ENCODE data around the gene ARHGAP6.

Gene ARHGAP6

DNA sequence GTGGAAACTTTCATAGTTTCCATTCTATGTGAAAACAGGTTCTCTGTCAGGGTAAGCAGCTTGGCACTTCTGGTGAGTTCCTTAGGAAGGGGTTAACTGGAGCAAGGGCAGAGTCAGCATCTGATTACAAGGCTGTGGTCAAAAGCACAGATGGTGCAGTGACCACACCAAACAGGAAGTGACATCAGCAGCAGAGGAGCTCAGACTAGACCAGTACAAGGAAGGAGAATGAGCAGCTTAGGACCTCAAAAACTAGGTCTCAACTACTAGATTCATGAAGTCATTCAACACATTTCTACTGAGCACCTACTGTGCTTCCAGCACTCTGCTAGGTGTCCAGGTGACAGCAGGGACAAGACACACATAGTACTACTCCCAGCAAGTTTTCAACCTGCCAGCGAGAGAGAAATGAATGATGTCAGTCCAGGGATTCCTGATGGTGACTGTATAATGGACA lies 242.3 kb downstream of the ARHGAP6 start:
- peak; percentile 52 for DNase-seq

DNA sequence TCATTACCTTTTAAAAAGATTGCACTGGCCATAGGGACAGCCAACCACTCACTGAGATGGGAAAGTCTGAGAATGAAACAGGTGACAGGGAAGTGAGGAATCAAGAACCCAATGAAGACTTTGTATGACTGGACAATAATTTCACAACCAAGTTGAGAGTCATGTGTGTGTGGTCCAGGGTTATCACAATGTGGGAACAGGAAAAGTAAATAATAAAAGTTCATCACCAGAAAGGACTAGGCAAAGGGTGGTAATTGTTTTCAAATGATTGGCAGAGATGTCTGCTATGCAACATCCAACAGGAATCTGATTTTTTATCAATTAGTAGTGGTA lies 243.2 kb downstream of the ARHGAP6 start:
- no peak for DNase-seq

DNA sequence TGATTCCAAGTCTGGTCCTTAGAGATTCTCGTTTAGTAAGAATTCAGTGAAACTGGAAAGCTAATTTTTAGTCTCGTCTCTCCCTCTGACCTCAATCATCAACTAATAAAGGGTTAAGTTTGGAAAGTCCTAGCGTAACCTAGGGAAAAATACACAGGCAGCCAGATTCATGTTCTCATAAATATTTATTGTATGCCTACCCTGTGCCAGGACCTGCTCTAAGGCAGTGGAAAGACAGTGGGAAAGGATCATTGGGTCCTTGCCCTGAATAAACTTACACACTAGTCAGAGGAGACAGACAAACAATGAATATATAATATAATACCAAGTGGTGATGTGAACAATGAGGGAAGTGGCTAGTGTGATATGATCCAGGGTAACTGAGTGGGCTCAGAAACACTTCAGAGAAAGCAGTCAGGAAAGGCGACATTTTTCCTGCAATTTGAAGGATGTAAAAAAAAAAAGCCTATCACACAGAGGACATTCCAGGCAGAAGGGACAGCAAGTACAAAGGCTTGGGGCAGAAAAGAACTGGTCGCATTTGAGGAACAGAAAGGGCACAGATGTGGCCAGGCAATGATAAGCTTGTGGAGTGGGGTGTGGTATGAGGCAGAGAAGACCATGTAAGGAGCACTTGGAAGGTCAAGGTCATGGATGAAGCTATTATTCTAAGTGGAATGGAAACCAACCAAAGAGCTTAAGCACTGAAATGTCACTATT lies 243.8 kb downstream of the ARHGAP6 start:
- no peak for DNase-seq

DNA sequence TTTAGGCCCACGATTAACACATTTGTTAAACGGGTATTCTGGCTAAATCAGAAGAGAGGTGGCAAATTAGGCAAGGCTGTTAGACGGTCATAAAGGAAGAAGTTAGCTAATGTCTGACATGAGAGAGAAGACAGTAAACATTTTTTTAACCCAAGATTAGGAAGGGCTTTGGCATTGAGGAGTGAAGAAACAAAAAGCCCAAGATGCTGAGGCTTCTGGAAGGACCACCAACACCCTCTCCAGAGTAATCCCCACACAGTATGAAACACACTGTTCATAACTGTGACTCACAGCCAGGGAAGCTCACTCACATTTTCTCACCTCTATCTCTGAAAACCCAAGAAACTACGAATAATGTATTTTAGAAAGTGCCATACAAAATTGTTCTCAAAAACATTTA lies 244.9 kb downstream of the ARHGAP6 start:
- no peak for DNase-seq

DNA sequence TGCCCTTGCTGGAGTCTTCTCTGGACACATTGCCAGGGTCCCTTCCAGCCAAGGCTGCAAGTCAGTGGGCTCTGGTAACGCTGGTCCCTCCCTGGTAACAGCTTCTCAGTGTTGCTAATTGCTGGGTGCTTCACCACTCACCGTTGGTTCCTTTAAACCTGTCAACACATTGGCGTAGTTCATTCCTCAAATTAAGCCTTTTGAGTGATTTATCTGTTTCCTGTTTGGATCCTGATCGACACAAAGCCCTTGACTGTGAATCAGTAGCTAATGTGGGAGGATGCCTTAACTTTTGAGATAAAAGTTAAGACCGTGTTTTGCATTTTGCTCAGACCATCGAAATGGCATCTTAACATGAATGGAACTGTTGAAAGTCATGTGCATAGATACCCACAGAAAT lies 246.6 kb downstream of the ARHGAP6 start:
- DNase-seq: no peak

DNA sequence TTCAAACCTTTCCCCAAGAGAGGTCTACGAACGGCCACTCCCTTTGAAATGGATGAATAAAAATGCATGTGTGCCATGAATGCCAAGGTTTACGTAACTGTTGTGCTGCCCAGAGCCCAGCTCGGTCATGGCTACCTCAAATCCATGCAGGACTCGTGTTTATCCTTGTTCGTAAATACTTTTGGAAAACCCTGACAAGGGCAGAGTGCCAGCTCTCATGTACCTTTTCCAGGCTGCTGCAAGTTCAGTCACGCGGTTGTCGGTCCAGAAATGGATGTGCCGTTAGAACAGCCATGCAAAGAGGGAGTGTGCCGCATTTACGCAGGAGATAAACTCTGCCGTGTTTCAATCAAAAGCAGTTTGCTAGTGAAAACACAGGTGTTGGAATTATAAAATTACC lies 249.1 kb downstream of the ARHGAP6 start:
- no peak for DNase-seq

DNA sequence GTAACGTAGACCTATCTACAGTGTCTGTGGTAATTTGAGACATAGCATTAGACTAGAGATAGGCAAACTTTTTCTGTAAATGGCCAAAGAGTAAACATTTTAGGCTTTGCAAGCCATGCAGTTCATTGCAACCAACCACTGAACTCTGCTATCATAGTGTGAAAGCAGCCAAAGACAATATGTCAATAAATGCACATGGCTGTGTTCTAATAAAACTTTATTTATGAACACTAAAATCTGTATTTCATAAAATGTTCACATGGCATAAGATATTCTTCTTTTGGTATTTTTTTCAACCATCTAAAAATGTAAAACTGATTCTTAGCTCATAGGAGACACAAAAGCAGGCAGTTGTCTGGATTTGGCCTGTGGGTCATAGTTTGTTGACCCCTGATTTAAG lies 251.6 kb downstream of the ARHGAP6 start:
- DNase-seq: no peak

DNA sequence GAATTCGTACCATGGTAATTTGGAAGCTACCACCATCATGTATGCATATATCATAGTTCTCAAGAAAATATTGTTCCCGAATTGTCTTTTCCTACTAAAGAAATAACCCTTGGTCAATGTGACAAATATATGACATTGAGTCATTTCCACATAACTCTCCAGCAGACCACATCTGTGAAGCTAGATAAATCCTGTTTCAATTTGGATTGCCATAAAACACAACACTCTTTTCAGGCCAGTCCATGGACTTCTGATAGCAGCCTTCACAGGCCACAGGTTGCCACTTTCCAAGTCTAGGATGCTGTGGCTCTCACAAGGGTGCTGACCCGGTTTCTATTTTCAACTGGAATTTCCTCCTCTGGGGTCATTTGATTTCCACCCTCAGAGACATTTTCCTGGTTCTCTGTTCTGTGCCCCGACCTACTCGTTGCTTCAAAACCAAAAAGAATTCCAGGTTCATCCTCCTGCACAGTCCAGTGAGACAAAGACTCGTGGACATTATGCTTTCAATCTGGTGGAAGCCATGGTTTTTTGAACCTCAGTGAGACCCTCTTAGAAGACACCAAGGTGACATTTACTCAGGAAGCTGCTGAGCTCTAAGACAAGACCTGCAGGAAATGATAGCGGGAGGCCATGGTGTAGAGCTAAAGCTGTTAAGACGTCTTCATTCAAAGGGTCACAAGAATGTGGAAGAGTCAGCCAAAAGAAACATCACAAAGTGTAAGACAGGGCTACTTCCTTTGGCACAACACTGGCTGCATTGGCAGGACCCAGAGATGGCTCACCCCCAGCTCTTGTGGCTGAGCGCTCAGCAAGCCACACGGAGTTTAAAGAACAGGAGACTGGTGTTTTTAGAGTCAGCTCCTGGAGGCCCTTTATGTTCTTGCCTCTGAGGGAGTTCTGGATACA lies 252.8 kb downstream of the ARHGAP6 start:
- no peak for DNase-seq

DNA sequence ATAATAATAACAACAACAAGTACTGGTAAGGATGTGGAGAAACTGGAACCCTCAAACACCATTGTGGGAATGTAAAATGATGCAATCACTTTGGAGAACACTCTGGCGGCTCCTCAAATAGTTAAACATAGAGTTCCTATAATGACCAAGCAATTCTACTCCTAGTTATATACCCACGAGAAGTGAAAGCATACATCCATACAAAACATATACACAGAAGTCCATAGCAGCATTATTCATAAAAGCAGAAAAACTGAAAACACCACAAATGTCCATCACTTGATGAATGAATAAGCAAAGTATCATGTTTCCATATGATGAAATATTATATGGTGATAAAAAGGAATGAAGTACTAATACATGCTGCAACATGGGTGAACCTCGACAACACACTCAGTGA lies 255.8 kb downstream of the ARHGAP6 start:
- no peak for DNase-seq

DNA sequence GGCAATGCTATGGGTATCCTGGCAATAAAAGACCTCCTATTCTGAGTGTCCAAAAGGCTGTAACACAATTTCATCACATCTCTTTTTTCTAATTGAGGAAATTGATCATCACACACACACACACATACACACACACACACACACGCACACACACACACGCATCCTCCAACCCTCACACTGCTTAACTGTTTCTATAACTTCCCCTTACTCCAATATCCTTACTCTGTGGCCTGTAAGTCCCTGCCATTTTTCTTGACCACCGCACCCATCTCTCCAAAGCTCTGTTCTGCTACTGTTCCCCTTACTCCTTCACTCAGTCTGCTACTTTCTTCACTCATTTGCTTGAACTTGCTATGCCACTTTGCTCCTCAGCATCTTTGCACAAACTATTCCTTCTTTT lies 256.9 kb downstream of the ARHGAP6 start:
- DNase-seq: no peak

DNA sequence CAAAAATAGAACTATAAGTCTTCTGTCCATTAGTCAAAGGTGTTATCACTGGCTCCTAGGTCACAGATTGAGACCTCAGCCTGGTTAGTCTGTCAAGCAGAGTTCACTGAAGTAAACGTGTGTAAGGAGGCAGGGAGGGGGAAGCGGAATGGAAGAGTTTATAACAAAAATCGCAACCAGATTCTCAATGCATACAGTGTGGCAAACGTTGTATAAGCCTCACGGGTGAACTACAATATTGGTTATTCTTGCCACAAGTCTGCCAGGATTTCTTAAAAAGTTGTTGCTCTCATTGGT lies 257.7 kb downstream of the ARHGAP6 start:
- no peak for DNase-seq

DNA sequence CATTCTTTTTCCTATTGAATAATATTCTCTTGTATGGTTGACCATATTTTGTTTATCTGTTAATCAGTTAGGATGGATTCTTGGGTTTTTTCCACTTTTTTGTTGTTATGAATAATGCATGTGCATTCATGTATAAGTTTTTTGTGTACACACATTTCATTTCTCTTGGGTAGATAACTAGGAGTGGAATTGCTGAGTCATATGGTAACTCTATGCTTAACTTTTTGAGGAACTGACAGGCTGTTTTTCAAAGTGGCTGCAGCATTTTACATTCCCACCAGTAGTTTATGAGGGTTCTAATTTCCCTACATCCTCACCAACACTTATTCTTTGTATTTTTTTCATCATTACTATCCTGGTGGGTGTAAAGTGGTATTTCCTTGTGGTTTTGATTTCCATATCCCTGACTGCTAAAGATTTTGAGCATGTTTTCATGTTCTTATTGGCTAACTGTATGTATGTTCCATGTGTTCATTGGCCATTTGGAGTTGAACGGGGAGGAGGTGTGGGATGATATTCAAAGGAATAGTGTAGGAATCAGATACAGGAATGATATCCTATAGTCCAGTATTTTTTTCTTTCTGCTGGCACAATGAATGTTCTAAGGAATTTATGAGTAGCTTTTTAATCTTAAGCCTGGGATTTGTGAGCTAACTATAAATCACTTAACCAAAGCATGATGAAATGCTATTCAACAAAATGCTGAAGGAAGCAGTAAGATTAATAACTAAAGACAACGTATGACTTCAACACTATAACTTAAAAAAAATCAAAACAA lies 258.2 kb downstream of the ARHGAP6 start:
- DNase-seq: peak; percentile 43

DNA sequence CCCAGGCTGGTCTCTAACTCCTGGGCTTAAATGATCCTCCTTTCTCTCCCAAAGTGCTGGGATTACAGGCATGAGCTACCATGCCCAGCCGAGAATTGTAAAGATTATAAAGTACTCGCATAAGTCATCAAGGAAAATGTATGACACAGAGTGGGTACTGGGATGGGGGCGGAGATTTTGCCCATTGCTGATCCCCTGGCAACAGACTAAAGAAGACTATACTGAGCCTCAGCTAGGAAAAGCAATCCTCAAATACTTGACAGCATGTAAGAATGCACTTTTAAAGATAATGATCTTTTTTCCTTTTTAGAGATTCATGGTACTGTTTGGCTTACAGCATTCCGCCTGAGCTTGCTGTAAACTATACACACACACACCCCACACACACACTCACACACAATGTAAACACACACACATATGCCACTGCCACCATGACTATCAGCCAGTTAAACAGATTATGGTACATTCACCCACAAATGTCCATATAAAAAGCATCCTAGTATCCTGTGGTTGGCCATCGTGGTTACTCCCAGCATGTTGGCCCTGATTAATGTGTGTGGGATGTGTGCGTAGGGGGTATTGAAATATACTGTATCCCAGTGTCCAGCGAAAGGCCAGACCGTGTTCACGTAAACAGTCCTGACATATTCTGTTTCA lies 259.5 kb downstream of the ARHGAP6 start:
- DNase-seq: peak; percentile 46

DNA sequence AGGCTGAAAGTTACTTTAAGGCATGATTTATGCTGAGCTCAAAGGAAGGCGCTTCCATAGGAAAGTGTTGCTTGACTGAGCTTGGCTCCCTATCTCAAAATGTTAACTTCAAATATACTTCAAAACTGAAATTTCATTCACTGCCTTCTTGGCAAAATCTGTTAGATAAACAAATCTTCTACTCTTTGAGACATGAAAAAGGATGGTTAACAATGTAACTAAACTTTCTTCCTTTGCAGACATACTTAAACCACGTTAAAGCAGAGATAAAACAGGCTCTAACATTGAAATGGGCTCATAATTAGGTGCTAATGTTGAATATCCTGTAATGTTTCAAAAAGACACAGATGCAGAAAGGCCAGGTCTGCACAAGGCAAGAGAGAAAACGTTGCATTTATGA lies 262.1 kb downstream of the ARHGAP6 start:
- DNase-seq: no peak

DNA sequence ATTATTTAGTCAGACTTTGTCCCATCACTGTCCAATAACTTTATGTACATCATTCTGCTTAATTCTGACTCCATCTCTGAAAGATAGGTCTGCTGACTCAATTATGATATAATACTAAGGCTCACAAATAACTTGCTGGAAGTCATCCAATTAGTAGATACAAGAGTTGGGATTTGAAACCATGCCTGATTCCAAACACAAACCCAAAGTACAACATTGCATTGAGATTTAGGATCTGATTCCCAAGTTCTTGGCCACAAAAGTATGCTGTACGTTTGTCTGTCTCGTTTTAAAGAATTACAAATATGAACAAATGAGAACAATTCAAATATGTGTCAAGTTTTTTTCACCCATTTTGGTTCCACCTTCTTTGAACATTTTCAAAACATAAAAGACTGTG lies 263.8 kb downstream of the ARHGAP6 start:
- DNase-seq: peak; percentile 45

DNA sequence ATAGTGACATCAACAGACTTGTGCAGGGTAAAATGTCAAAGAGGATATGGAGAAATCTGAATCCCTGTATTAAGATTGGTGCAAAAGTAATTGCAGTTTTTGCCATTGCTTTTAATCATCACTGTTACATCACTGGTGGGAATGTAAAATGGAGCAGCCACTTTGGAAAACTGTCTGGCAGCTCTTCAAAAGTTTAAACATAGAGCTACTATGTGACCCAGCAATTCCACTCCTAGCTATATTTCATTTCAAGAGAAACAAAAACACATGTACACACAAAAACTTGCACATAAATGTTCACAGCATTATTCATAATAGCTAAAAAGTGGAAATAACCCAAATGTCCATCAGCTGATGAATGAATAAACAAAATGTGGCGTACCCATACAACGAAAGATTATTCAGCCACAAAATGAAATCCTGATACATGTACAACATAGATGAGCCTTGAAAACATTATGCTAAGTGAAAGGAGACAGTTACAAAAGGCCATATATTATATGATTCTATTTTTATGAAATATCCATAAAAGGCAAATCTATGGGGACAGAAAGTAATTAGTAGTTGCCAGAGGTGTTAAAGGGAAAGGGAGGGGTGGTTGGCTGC lies 266.1 kb downstream of the ARHGAP6 start:
- DNase-seq: peak; percentile 45

DNA sequence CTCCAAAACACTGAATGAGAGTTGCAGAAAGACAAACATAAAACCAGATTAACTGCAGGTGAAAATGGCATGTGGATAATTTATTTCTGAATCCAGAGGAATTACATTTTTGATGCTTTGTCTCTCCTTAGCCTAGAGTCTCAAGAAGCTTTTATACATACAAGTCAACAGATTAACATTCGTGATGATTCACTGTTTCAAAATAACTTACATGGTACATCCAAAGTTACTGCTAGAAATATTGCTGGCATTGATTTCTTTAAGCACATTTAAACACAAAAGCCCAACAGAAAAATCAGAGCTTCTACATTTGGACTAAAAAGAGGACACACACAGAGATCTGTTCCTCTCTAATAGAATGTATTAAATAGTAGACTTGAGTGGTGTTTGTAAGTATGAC lies 266.9 kb downstream of the ARHGAP6 start:
- DNase-seq: no peak

DNA sequence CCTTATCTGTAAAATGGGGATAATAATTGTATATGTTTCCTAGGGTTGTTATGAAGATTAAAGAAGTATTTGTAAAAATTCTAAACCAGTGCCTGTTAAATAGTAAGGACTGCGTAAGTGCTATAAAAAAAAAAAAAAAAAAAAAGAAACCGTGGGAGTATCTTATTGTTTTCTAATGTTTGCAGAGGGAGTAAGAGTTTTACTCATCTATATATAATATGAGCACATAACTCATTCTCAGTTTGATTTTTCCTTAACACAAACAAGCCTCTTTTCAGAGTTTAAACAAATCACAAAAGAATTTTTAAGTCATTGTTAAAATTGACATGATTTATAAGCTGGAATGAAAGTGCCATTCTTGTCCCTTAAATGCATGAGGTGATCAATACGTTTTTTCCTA lies 267.6 kb downstream of the ARHGAP6 start:
- DNase-seq: no peak

DNA sequence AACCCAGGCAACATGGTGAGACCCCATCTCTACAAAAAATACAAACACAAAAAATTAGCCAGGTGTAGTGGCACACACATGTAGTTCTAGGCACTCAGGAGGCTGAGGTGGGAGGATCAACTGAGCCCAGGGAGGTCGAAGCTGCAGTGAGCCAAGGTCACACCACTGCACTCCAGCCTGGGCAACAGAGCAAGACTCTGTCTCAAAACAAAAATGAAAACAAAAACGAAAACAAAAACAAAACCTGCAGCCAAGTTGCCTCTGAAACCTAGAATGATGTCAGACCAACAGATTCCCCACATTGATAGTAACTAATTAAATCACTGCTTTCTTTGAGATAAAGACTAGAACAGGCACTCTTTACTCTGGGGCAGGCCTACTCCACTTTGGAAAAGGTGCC lies 268.0 kb downstream of the ARHGAP6 start:
- no peak for DNase-seq

DNA sequence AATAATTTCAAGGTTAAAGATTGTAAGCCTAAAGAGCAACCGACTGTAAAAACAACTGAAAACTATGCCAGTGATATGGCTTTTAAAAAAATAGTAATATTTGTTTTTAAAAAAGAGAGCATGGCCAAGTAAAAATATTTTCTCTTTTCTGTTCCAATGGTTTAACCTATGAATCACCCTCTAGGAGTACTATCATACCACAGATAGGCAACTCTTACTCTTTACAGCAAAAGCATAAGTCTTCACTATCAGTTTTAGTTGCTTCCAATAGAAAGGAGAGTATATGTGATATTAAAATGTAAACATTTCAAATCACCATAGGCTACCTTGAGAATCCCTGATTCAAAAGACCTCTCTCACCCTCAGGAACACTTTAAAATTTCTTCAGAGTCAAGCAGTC lies 269.9 kb downstream of the ARHGAP6 start:
- DNase-seq: no peak

DNA sequence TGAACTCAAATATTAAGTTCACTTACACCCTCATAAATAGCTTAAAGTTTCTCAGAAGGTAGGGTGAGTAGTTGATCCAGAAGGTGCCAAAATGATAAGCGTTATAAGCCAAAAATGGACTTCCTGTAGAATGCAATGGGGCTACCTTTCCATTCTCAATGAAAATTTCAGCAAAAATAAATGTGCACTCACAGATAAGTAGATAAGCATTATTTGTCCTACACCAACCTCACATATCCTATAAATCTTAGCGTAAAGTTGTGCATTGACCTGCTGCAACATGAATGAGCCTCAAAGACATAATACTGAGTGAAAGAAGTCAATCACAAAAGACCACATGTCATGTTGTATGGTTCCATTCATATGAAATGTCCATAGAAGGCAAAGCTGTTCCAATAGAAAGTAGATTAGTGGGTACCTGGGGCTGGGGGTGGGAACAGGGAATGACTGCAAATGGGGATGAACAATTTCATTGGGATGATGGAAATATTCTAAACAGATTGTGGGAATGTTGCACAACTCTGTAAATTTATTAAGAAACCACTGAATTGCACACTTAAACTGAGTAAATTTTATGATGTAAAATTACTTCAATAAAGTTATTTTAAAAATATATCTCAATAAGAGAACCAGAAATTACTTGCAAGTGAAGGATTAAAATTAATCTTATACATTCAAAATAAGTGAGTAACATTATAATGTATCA lies 271.6 kb downstream of the ARHGAP6 start:
- no peak for DNase-seq

DNA sequence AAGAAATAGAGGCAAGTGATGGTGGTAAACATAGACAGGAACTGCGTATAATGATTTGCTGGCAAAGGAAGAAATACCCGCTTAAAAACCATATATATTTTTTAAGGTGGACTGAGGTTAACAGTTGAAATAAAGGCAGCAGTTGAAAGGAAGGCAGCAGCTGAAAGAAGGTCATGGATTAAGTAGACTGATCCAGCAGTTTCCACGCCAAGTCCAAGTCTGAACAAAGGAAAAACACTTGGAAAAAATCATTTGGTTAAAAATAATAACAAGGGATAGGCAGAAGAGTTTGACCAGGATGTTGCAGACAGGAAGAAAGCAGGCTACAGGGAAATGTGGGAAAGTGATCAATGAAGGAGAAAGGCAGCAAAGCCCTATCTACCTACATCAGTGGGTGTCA lies 278.9 kb downstream of the ARHGAP6 start:
- no peak for DNase-seq
